ENCODE data around the gene EEF2K.

EEF2K gene

GRCh38 chr16:22336581-22336980 lies 130.5 kb downstream of the EEF2K start:
- no peak for DNase-seq (ENCODE audit: low read depth)

GRCh38 chr16:22337045-22337444 lies 131.0 kb downstream of the EEF2K start:
- no peak for DNase-seq (ENCODE audit: low read depth)

GRCh38 chr16:22337849-22338635 lies 132.0 kb downstream of the EEF2K start:
- DNase-seq (ENCODE audit: low read depth): no peak

Data from fibroblast of gingiva (primary cell).